Natural killer cell (primary cell): Measurements from ENCODE around the gene LARGE1. TPM values are rescaled to one million over a fixed set of nuclear protein-coding genes. Genes with fewer than 3 reads are reported as not detected.

Source experiments
- ATAC-seq, 3 donors: fragments of 150-1000 bp in 2 of 3; fragments of 200-7000 bp in 1 of 3; cut with Tn5 transposase; 1 replicate in 1 of 3; 2 replicates in 2 of 3; pipeline ENCODE4 v1.10.0; 2021; ENCODE audit warnings: mild to moderate bottlenecking in 2 of 3, moderate library complexity in 2 of 3
- DNase-seq, 2 donors: peaks; one replicate each; pipeline versions ENCODE4 v3.0.0 to v3.0.0-alpha.2; 2013 to 2021; ENCODE audit warnings: mixed read lengths in 1 of 2
- H3K27ac ChIP-seq: one replicate; pipeline ENCODE4 v1.5.1; 2013; ENCODE audit warnings: mild to moderate bottlenecking, low read length
- H3K27me3 ChIP-seq: one replicate; pipeline ENCODE4 v1.6.1; 2013; ENCODE audit warnings: low read length; ENCODE audit not compliant: control insufficient read depth, insufficient read depth
- H3K36me3 ChIP-seq: one replicate; pipeline ENCODE4 v1.6.1; 2013; ENCODE audit warnings: low read length; ENCODE audit not compliant: control insufficient read depth, insufficient read depth
- H3K4me1 ChIP-seq: one replicate; pipeline ENCODE4 v1.6.1; 2013; ENCODE audit warnings: low read length; ENCODE audit not compliant: control insufficient read depth, insufficient read depth
- H3K4me3 ChIP-seq: one replicate; pipeline ENCODE4 v1.5.1; 2013; ENCODE audit warnings: low read length
- H3K9me3 ChIP-seq: one replicate; pipeline ENCODE4 v1.6.1; 2013; ENCODE audit warnings: low read length; ENCODE audit not compliant: control insufficient read depth, insufficient read depth
- H3K27ac Mint-ChIP-seq, 2 donors: one replicate each; pipeline ENCODE4 v1.8.0; 2022; ENCODE audit warnings: mild to moderate bottlenecking in 2 of 2, mixed read lengths in 2 of 2, moderate library complexity in 1 of 2
- H3K27me3 Mint-ChIP-seq, 2 donors: one replicate each; pipeline ENCODE4 v1.8.0; 2022; ENCODE audit warnings: low read depth in 2 of 2, mixed read lengths in 2 of 2
- H3K36me3 Mint-ChIP-seq: one replicate; pipeline ENCODE4 v1.8.0; 2022; ENCODE audit warnings: mixed read lengths
- H3K4me1 Mint-ChIP-seq, 2 donors: one replicate each; pipeline ENCODE4 v1.8.0; 2022; ENCODE audit warnings: mixed read lengths in 2 of 2
- H3K4me3 Mint-ChIP-seq: one replicate; pipeline ENCODE4 v1.8.0; 2022; ENCODE audit warnings: mild to moderate bottlenecking, moderate library complexity, mixed read lengths
- H3K9me3 Mint-ChIP-seq, 2 donors: one replicate each; pipeline ENCODE4 v1.8.0; 2022; ENCODE audit warnings: mixed read lengths in 2 of 2
- CTCF ChIP-seq: fragments of 200-600 bp; IDR thresholded peaks from one replicate; pipeline ENCODE4 v1.8.0; 2022; ENCODE audit warnings: antibody characterized with exemption
- WGBS: methylation state at CpG from one replicate; pipeline ENCODE4 v1.1.7; 2013; ENCODE audit warnings: missing lambda C conversion rate; ENCODE audit not compliant: insufficient coverage; 5-methylcytosine and 5-hydroxymethylcytosine counted together
- intact Hi-C: fragments of 100-400 bp; cut with micrococcal nuclease; formaldehyde crosslinking; loops from one replicate; pipeline ENCODE4 v1.14.2; 2022
- total RNA-seq, 4 donors: library from RNA; stranded (reverse); fragments of 120-200 nt in 1 of 4; gene quantifications; one replicate each; pipeline versions ENCODE4 v1.2.3 to v1.2.4, GENCODE V29; 2013 to 2022

The LARGE1 gene
- total RNA-seq, 3 donors from 2014 or later (not counting 1 experiment from before 2014, with no cell fraction given): 2.6 to 11.6 (median 4.1) TPM

GRCh38 chr22:33707581-33707980 lies 212.7 kb downstream of the LARGE1 start:
- Mint-ChIP-seq H3K36me3 (no peaks in the 10 kb centered on the region), H3K27me3 (no peaks in the 10 kb centered on the region), H3K4me3 (no peak overlapping the region), H3K4me1 (no peaks in the 10 kb centered on the region), H3K9me3 (peaks cover 6 to 15% of the 10 kb centered on the region in 2 donors), H3K27ac (no peak overlapping the region)
- H3K4me3 ChIP-seq: no peak overlapping the region
- TF ChIP-seq CTCF: no peak
- H3K36me3 ChIP-seq: no peaks in the 10 kb centered on the region
- no peaks in the 10 kb centered on the region for H3K27me3 ChIP-seq
- whole genome bisulfite sequencing: 75% methylated on average over 2 of the region's 3 CpGs
- no peaks in the 10 kb centered on the region for H3K4me1 ChIP-seq
- ATAC-seq (no peak), DNase-seq (no peak)
- intact Hi-C loops: no loop called here
- H3K9me3 ChIP-seq: peaks cover 20% of the 10 kb centered on the region
- no peak overlapping the region for H3K27ac ChIP-seq

GRCh38 chr22:33706100-33706499 lies 214.2 kb downstream of the LARGE1 start:
- 58% methylated on average over 3 of the region's 5 CpGs for WGBS
- ATAC-seq: no peak
- Histone ChIP-seq H3K27me3 (no peaks in the 10 kb centered on the region), H3K4me1 (no peaks in the 10 kb centered on the region), H3K4me3 (no peak overlapping the region), H3K9me3 (peaks cover 15% of the 10 kb centered on the region), H3K36me3 (no peaks in the 10 kb centered on the region), H3K27ac (no peak overlapping the region)
- H3K9me3 Mint-ChIP-seq: peaks cover 5 to 16% of the 10 kb centered on the region in 2 donors
- H3K36me3 Mint-ChIP-seq: no peaks in the 10 kb centered on the region
- DNase-seq: no peak
- intact Hi-C loops: no loop called here
- H3K27me3 Mint-ChIP-seq: no peaks in the 10 kb centered on the region
- H3K4me1 Mint-ChIP-seq: no peaks in the 10 kb centered on the region
- no peak for TF ChIP-seq CTCF
- H3K27ac Mint-ChIP-seq: no peak overlapping the region
- H3K4me3 Mint-ChIP-seq: no peak overlapping the region

GRCh38 chr22:33699176-33699575 lies 221.1 kb downstream of the LARGE1 start:
- DNase-seq (no peak), ATAC-seq (no peak)
- Histone ChIP-seq H3K4me1 (no peaks in the 10 kb centered on the region), H3K27ac (no peak overlapping the region), H3K9me3 (peaks cover 11% of the 10 kb centered on the region), H3K36me3 (no peaks in the 10 kb centered on the region), H3K4me3 (no peak overlapping the region), H3K27me3 (no peaks in the 10 kb centered on the region)
- H3K27ac Mint-ChIP-seq: no peak overlapping the region
- no peaks in the 10 kb centered on the region for H3K36me3 Mint-ChIP-seq
- intact Hi-C loops: loop anchor here (10.0 kb wide), 1 partner anchor 64 kb away; no protein-coding TSS in a partner anchor
- no peak overlapping the region for H3K4me3 Mint-ChIP-seq
- 74% methylated on average over 6 of the region's 7 CpGs for WGBS
- no peaks in the 10 kb centered on the region for H3K4me1 Mint-ChIP-seq
- no peak for TF ChIP-seq CTCF
- H3K27me3 Mint-ChIP-seq: no peaks in the 10 kb centered on the region
- H3K9me3 Mint-ChIP-seq: peaks cover 11 to 12% of the 10 kb centered on the region in 2 donors

- 94% methylated on average over 4 of the region's 4 CpGs for WGBS
- ATAC-seq (no peak), DNase-seq (no peak)
- Histone ChIP-seq H3K4me3 (no peak overlapping the region), H3K36me3 (no peaks in the 10 kb centered on the region), H3K27me3 (no peaks in the 10 kb centered on the region), H3K27ac (no peak overlapping the region), H3K9me3 (peaks cover 9% of the 10 kb centered on the region), H3K4me1 (no peaks in the 10 kb centered on the region)
- no peak for TF ChIP-seq CTCF
- Mint-ChIP-seq H3K27me3 (no peaks in the 10 kb centered on the region), H3K9me3 (peaks cover 11 to 12% of the 10 kb centered on the region in 2 donors), H3K4me1 (no peaks in the 10 kb centered on the region), H3K27ac (no peak overlapping the region), H3K4me3 (no peak overlapping the region), H3K36me3 (no peaks in the 10 kb centered on the region)
- intact Hi-C loops: loop anchor here (10.0 kb wide), 1 partner anchor 63 kb away; no protein-coding TSS in a partner anchor
Measured at GRCh38 chr22:33697640-33698039, 222.6 kb downstream of the LARGE1 start.
